K562 (cell line): ENCODE data around the gene AOC3.

Source experiments
- AFF1 ChIP-seq, 2 experiments: fragments of 450-650 bp; IDR thresholded peaks; 2 replicates each; pipeline ENCODE4 v1.6.1; 2018; ENCODE audit warnings: mild to moderate bottlenecking in 2 of 2, low read depth in 1 of 2; ENCODE audit not compliant: partially characterized antibody in 2 of 2
- CAMTA2 ChIP-seq: fragments of 250-450 bp; sonication (Bioruptor Pico); conservative IDR thresholded peaks from 2 replicates; pipeline ENCODE4 v1.5.1; 2022
- CTCF ChIP-seq, 3 experiments: IDR thresholded peaks in 2 of 3; conservative IDR thresholded peaks in 1 of 3; 2 replicates each; pipeline ENCODE4 v1.5.1; 2011 to 2012; ENCODE audit warnings: low read length in 3 of 3, mild to moderate bottlenecking in 3 of 3, control low read depth in 2 of 3, improper control_type of control experiment in 1 of 3, inconsistent platforms in 1 of 3, low read depth in 1 of 3, mixed read lengths in 1 of 3, moderate library complexity in 1 of 3; ENCODE audit not compliant: insufficient read depth in 2 of 3
- GABPA ChIP-seq: fragments of 200-800 bp; sonication (Bioruptor generic); conservative IDR thresholded peaks from 2 replicates; pipeline ENCODE4 v1.6.1; 2016; ENCODE audit warnings: low read depth, missing genetic modification characterization, missing compliant biosample characterization
- HEY1 ChIP-seq: fragments of 250-450 bp; sonication (Bioruptor Pico); IDR thresholded peaks from 2 replicates; pipeline ENCODE4 v1.5.0; 2020; ENCODE audit warnings: mild to moderate bottlenecking, moderate library complexity, borderline replicate concordance
- RBFOX2 ChIP-seq: fragments of 200-400 bp; formaldehyde crosslinking; IDR thresholded peaks from 2 replicates; pipeline ENCODE4 v1.6.1; 2017; ENCODE audit warnings: low read depth, mild to moderate bottlenecking, low read length, moderate library complexity
- TARDBP ChIP-seq: fragments of 450-650 bp; IDR thresholded peaks from 2 replicates; pipeline ENCODE4 v1.6.1; 2016
- ZBTB2 ChIP-seq: fragments of 450-650 bp; IDR thresholded peaks from 2 replicates; pipeline ENCODE4 v1.6.1; 2016; ENCODE audit warnings: antibody characterized with exemption

GRCh38 chr17:42868338-42868737 is 17.3 kb downstream of the AOC3 start:
- TF ChIP-seq TARDBP (no peak), RBFOX2 (no peak), ZBTB2 (no peak), CAMTA2 (CRISPR knock-in tag) (no peak), AFF1 (IDR thresholded peaks at IDR 0.05; ENCODE audit: low read depth in 1 of 2, partially characterized antibody in 2 of 2) (no peak), CTCF (IDR thresholded peaks at IDR 0.05 in 2 of 3, conservative IDR thresholded peaks at IDR 0.05 in 1 of 3; ENCODE audit: insufficient read depth in 2 of 3, low read depth in 1 of 3, low read length in 3 of 3) (no peak), HEY1 (CRISPR knock-in tag) (no peak), GABPA (no peak)
